ENCODE results near the gene EDA. TPM values are rescaled to one million over a fixed set of nuclear protein-coding genes. Genes with fewer than 3 reads are reported as not detected.

EDA gene
- total RNA-seq, 4 donors from 2014 or later = 6.2 to 10.9 (median 6.8) TPM

GRCh38 chrX:69613946-69614345 is 2.0 kb upstream of the EDA start:
- ATAC-seq (ENCODE audit: low FRiP score) (no peak), DNase-seq (ENCODE audit: low spot score) (no peak)
- no peak for TF ChIP-seq CTCF (IDR thresholded peaks at IDR 0.05)

DNA sequence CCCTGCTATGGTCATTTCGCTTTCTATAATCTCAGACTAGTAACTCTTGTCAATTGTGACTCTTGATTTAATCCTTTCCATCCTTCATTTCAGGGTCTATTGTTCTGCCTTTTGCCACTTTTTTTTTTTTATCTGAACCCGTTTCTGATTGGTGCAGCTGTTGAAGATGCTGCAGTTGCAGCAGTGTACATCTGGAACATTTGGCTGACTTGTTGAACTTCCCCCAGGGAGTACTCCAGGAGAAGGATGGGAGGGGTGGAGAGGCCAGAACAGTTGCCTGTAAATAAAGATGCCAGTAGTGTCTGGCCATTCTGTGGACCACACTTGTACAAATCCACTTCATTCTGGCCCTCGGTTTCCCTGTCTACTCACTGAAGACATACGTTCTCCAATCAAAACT is 1.0 kb upstream of the EDA start:
- ATAC-seq (ENCODE audit: low FRiP score) (no peak), DNase-seq (ENCODE audit: low spot score) (no peak)
- no peak for TF ChIP-seq CTCF (IDR thresholded peaks at IDR 0.05)

GRCh38 chrX:69615342-69615741 is 571 bp upstream of the EDA start:
- no peak for TF ChIP-seq CTCF (IDR thresholded peaks at IDR 0.05)
- ATAC-seq (ENCODE audit: low FRiP score) = no peak
- DNase-seq (ENCODE audit: low spot score) = no peak

DNA sequence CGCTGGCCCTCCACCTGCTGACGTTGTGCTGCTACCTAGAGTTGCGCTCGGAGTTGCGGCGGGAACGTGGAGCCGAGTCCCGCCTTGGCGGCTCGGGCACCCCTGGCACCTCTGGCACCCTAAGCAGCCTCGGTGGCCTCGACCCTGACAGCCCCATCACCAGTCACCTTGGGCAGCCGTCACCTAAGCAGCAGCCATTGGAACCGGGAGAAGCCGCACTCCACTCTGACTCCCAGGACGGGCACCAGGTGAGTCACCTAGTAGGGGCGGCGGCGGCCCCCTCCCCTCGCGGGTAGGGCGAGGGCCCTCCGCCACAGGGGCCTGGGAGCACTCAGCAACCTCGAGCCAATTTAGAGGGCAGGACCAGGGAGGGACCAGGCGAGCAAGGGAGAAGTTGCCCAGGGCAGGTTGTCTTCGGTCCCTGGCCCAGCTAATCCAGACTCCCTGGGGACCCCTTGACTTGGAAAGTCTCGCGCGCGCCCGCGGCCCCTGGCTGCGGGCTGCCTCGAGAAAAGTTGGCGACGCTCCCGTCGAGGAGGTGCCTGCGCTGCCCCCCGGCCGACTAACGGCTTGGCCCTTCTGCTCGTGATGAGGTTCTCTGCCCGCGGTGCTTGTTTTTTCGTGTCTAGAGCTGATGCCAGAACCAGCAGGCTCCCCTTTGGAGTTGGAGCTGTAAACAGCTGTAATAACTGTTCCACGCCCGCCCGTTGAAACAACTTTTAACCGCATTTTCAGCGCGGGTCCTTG is 717 bp downstream of the EDA start:
- no peak for DNase-seq (ENCODE audit: low spot score)
- TF ChIP-seq CTCF (IDR thresholded peaks at IDR 0.05) = no peak
- ATAC-seq (ENCODE audit: low FRiP score) = peak; percentile 68

DNA sequence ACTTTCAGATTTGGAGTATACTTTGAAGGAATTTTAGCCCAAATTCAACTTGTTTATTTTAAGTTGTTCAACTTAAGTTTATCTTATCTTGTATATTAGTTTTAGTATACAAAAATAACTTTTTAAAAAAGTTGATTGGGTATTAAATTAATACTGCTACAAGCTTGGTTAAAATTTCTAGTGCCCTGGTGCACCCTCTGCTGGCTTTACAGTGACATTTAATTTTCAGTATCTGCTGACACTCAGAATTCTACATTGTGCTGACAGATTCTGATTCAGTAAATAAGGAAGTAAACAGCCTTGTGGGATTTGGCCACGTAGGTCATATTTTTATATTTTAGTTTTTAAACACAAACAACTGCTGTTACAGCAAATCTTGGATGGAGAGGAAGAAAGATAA is 2.9 kb downstream of the EDA start:
- ATAC-seq (ENCODE audit: low FRiP score) = no peak
- DNase-seq (ENCODE audit: low spot score) = no peak

GRCh38 chrX:69626129-69626528 is 10.2 kb downstream of the EDA start:
- ATAC-seq (ENCODE audit: low FRiP score) = no peak

More for the DNA sequence above, 2.9 kb downstream of the EDA start:
- TF ChIP-seq CTCF (IDR thresholded peaks at IDR 0.05) = no peak

More at GRCh38 chrX:69626129-69626528, 10.2 kb downstream of the EDA start:
- DNase-seq (ENCODE audit: low spot score) = no peak
- TF ChIP-seq CTCF (IDR thresholded peaks at IDR 0.05) = no peak

Data from omental fat pad (tissue), 4 donors.